Measurements from ENCODE around the gene WAC. TPM values are rescaled to one million over a fixed set of nuclear protein-coding genes. Genes with fewer than 3 reads are reported as not detected.

Gene WAC
- total and polyA plus RNA-seq, 2 of the 13 experiments (the other 11 are each of a cell fraction or from before 2014, with no cell fraction given): 69.1 to 96.2 TPM

- no peak for ATAC-seq
- POLR2A ChIA-PET: no interaction called here
- in situ Hi-C loops (cut with HindIII; ENCODE audit: extremely low pct_ligation_motif_present, low pct_unique_long_range_greater_than_20kb): no loop called here
- Histone ChIP-seq H3K27me3 (ENCODE audit: control insufficient read depth in 1 of 2, insufficient read depth in 2 of 2, low read length in 2 of 2) (no peaks in the 10 kb centered on the region), H3K36me3 (replicated peaks in 1 of 2; ENCODE audit: control insufficient read depth in 1 of 2, insufficient read depth in 2 of 2, low read length in 2 of 2) (peaks cover 14 to 51% of the 10 kb centered on the region in 2 experiments; a peak in 4 of 5 replicates), H3K4me2 (ENCODE audit: low read depth, low read length) (no peak overlapping the region), H3K9me3 (ENCODE audit: low read length) (no peaks in the 10 kb centered on the region), H2AFZ (ENCODE audit: low read length) (no peak overlapping the region), H3K9ac (ENCODE audit: insufficient read depth, low read depth, low read length) (no peak overlapping the region), H4K20me1 (ENCODE audit: insufficient read depth, low read length) (0 out of 2 replicates have a peak, but pooled peaks cover 2% of the 10 kb centered on the region), H3K27ac (ENCODE audit: extremely low read length, insufficient read depth, low read length) (no peak overlapping the region), H3K4me3 (replicated peaks in 1 of 3; ENCODE audit: insufficient read depth in 1 of 3, low read depth in 2 of 3, low read length in 3 of 3) (no peak overlapping the region), H3K79me2 (ENCODE audit: insufficient read depth, low read length) (no peaks in the 10 kb centered on the region), H3K4me1 (ENCODE audit: insufficient read depth, low read length) (peaks cover 10% of the 10 kb centered on the region)
- no peak for FAIRE-seq
- intact Hi-C loops (cut with micrococcal nuclease; ENCODE audit: unreplicated experiment): no loop called here
- BruUV-seq (replicated peaks): no TSS peak
- no peak for TF ChIP-seq RBM39 (IDR thresholded peaks at IDR 0.05; ENCODE audit: low read depth, low read length, poor library complexity, severe bottlenecking)
- TF ChIP-seq, protein P1, sequence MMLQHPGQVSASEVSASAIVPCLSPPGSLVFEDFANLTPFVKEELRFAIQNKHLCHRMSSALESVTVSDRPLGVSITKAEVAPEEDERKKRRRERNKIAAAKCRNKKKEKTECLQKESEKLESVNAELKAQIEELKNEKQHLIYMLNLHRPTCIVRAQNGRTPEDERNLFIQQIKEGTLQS (CRISPR knock-in tag; IDR thresholded peaks at IDR 0.05): no peak
- TF ChIP-seq, protein P2, sequence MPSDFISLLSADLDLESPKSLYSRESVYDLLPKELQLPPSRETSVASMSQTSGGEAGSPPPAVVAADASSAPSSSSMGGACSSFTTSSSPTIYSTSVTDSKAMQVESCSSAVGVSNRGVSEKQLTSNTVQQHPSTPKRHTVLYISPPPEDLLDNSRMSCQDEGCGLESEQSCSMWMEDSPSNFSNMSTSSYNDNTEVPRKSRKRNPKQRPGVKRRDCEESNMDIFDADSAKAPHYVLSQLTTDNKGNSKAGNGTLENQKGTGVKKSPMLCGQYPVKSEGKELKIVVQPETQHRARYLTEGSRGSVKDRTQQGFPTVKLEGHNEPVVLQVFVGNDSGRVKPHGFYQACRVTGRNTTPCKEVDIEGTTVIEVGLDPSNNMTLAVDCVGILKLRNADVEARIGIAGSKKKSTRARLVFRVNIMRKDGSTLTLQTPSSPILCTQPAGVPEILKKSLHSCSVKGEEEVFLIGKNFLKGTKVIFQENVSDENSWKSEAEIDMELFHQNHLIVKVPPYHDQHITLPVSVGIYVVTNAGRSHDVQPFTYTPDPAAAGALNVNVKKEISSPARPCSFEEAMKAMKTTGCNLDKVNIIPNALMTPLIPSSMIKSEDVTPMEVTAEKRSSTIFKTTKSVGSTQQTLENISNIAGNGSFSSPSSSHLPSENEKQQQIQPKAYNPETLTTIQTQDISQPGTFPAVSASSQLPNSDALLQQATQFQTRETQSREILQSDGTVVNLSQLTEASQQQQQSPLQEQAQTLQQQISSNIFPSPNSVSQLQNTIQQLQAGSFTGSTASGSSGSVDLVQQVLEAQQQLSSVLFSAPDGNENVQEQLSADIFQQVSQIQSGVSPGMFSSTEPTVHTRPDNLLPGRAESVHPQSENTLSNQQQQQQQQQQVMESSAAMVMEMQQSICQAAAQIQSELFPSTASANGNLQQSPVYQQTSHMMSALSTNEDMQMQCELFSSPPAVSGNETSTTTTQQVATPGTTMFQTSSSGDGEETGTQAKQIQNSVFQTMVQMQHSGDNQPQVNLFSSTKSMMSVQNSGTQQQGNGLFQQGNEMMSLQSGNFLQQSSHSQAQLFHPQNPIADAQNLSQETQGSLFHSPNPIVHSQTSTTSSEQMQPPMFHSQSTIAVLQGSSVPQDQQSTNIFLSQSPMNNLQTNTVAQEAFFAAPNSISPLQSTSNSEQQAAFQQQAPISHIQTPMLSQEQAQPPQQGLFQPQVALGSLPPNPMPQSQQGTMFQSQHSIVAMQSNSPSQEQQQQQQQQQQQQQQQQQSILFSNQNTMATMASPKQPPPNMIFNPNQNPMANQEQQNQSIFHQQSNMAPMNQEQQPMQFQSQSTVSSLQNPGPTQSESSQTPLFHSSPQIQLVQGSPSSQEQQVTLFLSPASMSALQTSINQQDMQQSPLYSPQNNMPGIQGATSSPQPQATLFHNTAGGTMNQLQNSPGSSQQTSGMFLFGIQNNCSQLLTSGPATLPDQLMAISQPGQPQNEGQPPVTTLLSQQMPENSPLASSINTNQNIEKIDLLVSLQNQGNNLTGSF (CRISPR knock-in tag; IDR thresholded peaks at IDR 0.05): no peak
- TF ChIP-seq CHD2 (IDR thresholded peaks at IDR 0.05; ENCODE audit: low read depth, low read length): no peak
- TF ChIP-seq ZNF746 (CRISPR knock-in tag; IDR thresholded peaks at IDR 0.05): no peak
- no peak for TF ChIP-seq ELF4 (CRISPR knock-in tag; IDR thresholded peaks at IDR 0.05; ENCODE audit: borderline replicate concordance)
- no peak for TF ChIP-seq TEAD3 (CRISPR knock-in tag; optimal IDR thresholded peaks at IDR 0.05; ENCODE audit: borderline replicate concordance)
- no peak for TF ChIP-seq ZNF747 (CRISPR knock-in tag; IDR thresholded peaks at IDR 0.05; ENCODE audit: borderline replicate concordance)
- CTCF ChIA-PET (ENCODE audit: low intra/inter-chr PET ratio, low total read pairs): no interaction called here
- DNase-seq (ENCODE audit: low spot score): no peak
- 90% methylated on average over 4 of the region's 4 CpGs for WGBS (ENCODE audit: low lambda C conversion rate)
These were observed 86.5 kb downstream of the WAC start for GRCh38 chr10:28619455-28619854.
